CD4-positive, alpha-beta T cell (primary cell): ENCODE data around the gene TUBGCP4. TPM values are rescaled to one million over a fixed set of nuclear protein-coding genes. Genes with fewer than 3 reads are reported as not detected.
"Not testable (repeated sequence)": the region's sequence is repeated elsewhere in the genome, so short reads cannot be mapped to it uniquely, and the experiment has no call there.

Source experiments
- ATAC-seq: fragments of 200-7000 bp; cut with Tn5 transposase; one replicate; pipeline ENCODE4 v1.10.0; 2022; ENCODE audit warnings: mild to moderate bottlenecking; ENCODE audit not compliant: poor library complexity
- CTCF ChIA-PET: fragments of 350-600 bp; sonication (Branson Sonifier 250); formaldehyde crosslinking; loops from one replicate; lab custom pipeline; 2021; ENCODE audit warnings: antibody characterized with exemption, inconsistent platforms; lab: Charles Lee
- POLR2A ChIA-PET: fragments of 350-600 bp; sonication (Branson Sonifier 250); formaldehyde crosslinking; loops from one replicate; lab custom pipeline; 2021; ENCODE audit warnings: antibody characterized with exemption, inconsistent platforms; lab: Charles Lee
- DNase-seq, 14 experiments: peaks; one replicate each; pipeline ENCODE4 v3.0.0-alpha.2; 2013 to 2020; ENCODE audit warnings: mixed read lengths in 2 of 14
- H3K27ac ChIP-seq, 2 donors: one replicate each; pipeline versions ENCODE4 v1.5.1 to v1.7.0; 2013; ENCODE audit warnings: low read length in 2 of 2, low read depth in 1 of 2, mild to moderate bottlenecking in 1 of 2
- H3K27me3 ChIP-seq, 2 experiments: 1 replicate in 1 of 2; 2 replicates in 1 of 2; pipeline versions ENCODE4 v1.6.1 to v1.7.0; 2013; ENCODE audit warnings: low read length in 2 of 2, control low read depth in 1 of 2, mild to moderate bottlenecking in 1 of 2, moderate library complexity in 1 of 2; ENCODE audit not compliant: insufficient read depth in 2 of 2, control insufficient read depth in 1 of 2
- H3K36me3 ChIP-seq: one replicate; pipeline ENCODE4 v1.6.1; 2013; ENCODE audit warnings: low read length, control low read depth; ENCODE audit not compliant: insufficient read depth
- H3K4me1 ChIP-seq: one replicate; pipeline ENCODE4 v1.6.1; 2013; ENCODE audit warnings: low read length, control low read depth; ENCODE audit not compliant: insufficient read depth
- H3K4me3 ChIP-seq: one replicate; pipeline ENCODE4 v1.5.1; 2013; ENCODE audit warnings: mild to moderate bottlenecking, low read length, moderate library complexity
- H3K9me3 ChIP-seq, 2 experiments: 1 replicate in 1 of 2; 2 replicates in 1 of 2; pipeline versions ENCODE4 v1.6.1 to v1.7.0; 2013; ENCODE audit warnings: low read length in 2 of 2, mild to moderate bottlenecking in 2 of 2, control low read depth in 1 of 2, moderate library complexity in 1 of 2; ENCODE audit not compliant: control insufficient read depth in 1 of 2, insufficient read depth in 1 of 2
- H3K27ac Mint-ChIP-seq: one replicate; pipeline ENCODE4 v1.8.0; 2020; ENCODE audit warnings: mixed read lengths
- H3K27me3 Mint-ChIP-seq: one replicate; pipeline ENCODE4 v1.8.0; 2021; ENCODE audit warnings: mixed read lengths
- H3K36me3 Mint-ChIP-seq: one replicate; pipeline ENCODE4 v1.8.0; 2021; ENCODE audit warnings: low read depth, mixed read lengths
- H3K4me1 Mint-ChIP-seq: one replicate; pipeline ENCODE4 v1.8.0; 2021; ENCODE audit warnings: low read depth, mixed read lengths
- H3K4me3 Mint-ChIP-seq: one replicate; pipeline ENCODE4 v1.8.0; 2020; ENCODE audit warnings: mild to moderate bottlenecking, mixed read lengths
- H3K9me3 Mint-ChIP-seq: one replicate; pipeline ENCODE4 v1.8.0; 2020; ENCODE audit warnings: mixed read lengths
- CTCF ChIP-seq: fragments of 200-600 bp; IDR thresholded peaks from one replicate; pipeline ENCODE4 v1.8.0; 2022; ENCODE audit warnings: antibody characterized with exemption, mild to moderate bottlenecking
- intact Hi-C, 2 experiments: fragments of 100-400 bp; cut with DNase I in 1 of 2; cut with micrococcal nuclease in 1 of 2; formaldehyde crosslinking; loops; one replicate each; pipeline versions ENCODE4 v1.15.1 to v1.9.0; 2023 to 2025; cut with DNase I, micrococcal nuclease
- total RNA-seq, 174 experiments: library from RNA in 2 of 174; stranded (reverse) in 2 of 174; gene quantifications; one replicate each; pipeline ENCODE4 v1.2.3 and lab custom pipeline; 2021 to 2026

Gene TUBGCP4
- total RNA-seq, 2 experiments from 2014 or later: 4.1 to 5.9 TPM

- Histone ChIP-seq H3K4me3 (no peak overlapping the region), H3K36me3 (peaks cover 76% of the 10 kb centered on the region), H3K4me1 (no peaks in the 10 kb centered on the region), H3K9me3 (no peaks in the 10 kb centered on the region), H3K27me3 (no peaks in the 10 kb centered on the region), H3K27ac (no peak overlapping the region)
- intact Hi-C loops: no loop called here
- no peak for ATAC-seq
- Mint-ChIP-seq H3K36me3 (peaks cover 92% of the 10 kb centered on the region), H3K4me1 (no peaks in the 10 kb centered on the region), H3K27ac (no peak overlapping the region), H3K9me3 (no peaks in the 10 kb centered on the region), H3K4me3 (no peak overlapping the region), H3K27me3 (no peaks in the 10 kb centered on the region)
- no peak for TF ChIP-seq CTCF
- no peak for DNase-seq
- POLR2A ChIA-PET: no interaction called here
- CTCF ChIA-PET: interaction anchor here (1.5 kb wide), 1 partner anchor 15 kb away, joined by 3 read pairs; no protein-coding TSS in a partner anchor
These were observed 12.2 kb downstream of the TUBGCP4 start for GRCh38 chr15:43383070-43383469.

- POLR2A ChIA-PET: no interaction called here
- ATAC-seq (no peak), DNase-seq (no peak)
- H3K9me3 ChIP-seq: no peaks in the 10 kb centered on the region
- no peak overlapping the region for H3K4me3 ChIP-seq
- no peak overlapping the region for H3K27ac ChIP-seq
- TF ChIP-seq CTCF: no peak
- no peaks in the 10 kb centered on the region for H3K4me1 Mint-ChIP-seq
- no peak overlapping the region for H3K27ac Mint-ChIP-seq
- no peaks in the 10 kb centered on the region for H3K27me3 Mint-ChIP-seq
- H3K36me3 ChIP-seq: peaks cover 35% of the 10 kb centered on the region
- H3K36me3 Mint-ChIP-seq: peaks cover 75% of the 10 kb centered on the region
- H3K9me3 Mint-ChIP-seq: no peaks in the 10 kb centered on the region
- CTCF ChIA-PET: interaction anchor here (1.4 kb wide), 1 partner anchor 19 kb away, joined by 4 read pairs; no protein-coding TSS in a partner anchor
- H3K4me1 ChIP-seq: no peaks in the 10 kb centered on the region
- no peak overlapping the region for H3K4me3 Mint-ChIP-seq
- intact Hi-C loops: no loop called here
- H3K27me3 ChIP-seq: no peaks in the 10 kb centered on the region
These were observed 19.8 kb downstream of the TUBGCP4 start for GRCh38 chr15:43390723-43391122.

- CTCF ChIA-PET, intact Hi-C loops, POLR2A ChIA-PET: not testable (repeated sequence)
These were observed 22.7 kb downstream of the TUBGCP4 start for GRCh38 chr15:43393592-43393991.

GRCh38 chr15:43402255-43402654 lies 31.4 kb downstream of the TUBGCP4 start:
- intact Hi-C loops: no loop called here
- H3K4me1 Mint-ChIP-seq: no peaks in the 10 kb centered on the region
- H3K4me3 ChIP-seq: no peak overlapping the region
- no peak overlapping the region for H3K4me3 Mint-ChIP-seq
- peaks cover 93% of the 10 kb centered on the region for H3K36me3 Mint-ChIP-seq
- no peaks in the 10 kb centered on the region for H3K27me3 Mint-ChIP-seq
- no peaks in the 10 kb centered on the region for H3K27me3 ChIP-seq
- ATAC-seq (no peak), DNase-seq (no peak)
- H3K9me3 Mint-ChIP-seq: no peaks in the 10 kb centered on the region
- H3K4me1 ChIP-seq: no peaks in the 10 kb centered on the region
- POLR2A ChIA-PET: interaction anchor here (0.6 kb wide), 1 partner anchor 39 kb away, joined by 3 read pairs; no protein-coding TSS in a partner anchor
- H3K27ac ChIP-seq: no peak overlapping the region
- CTCF ChIA-PET: no interaction called here
- H3K27ac Mint-ChIP-seq: no peak overlapping the region
- H3K9me3 ChIP-seq: no peaks in the 10 kb centered on the region
- TF ChIP-seq CTCF: no peak
- H3K36me3 ChIP-seq: peaks cover 87% of the 10 kb centered on the region

More at GRCh38 chr15:43393592-43393991, 22.7 kb downstream of the TUBGCP4 start:
- not testable (repeated sequence) for H3K4me1 ChIP-seq, H3K27me3 ChIP-seq, H3K9me3 Mint-ChIP-seq, H3K4me3 ChIP-seq, H3K4me1 Mint-ChIP-seq, H3K4me3 Mint-ChIP-seq, DNase-seq, H3K27ac Mint-ChIP-seq, H3K27ac ChIP-seq, ATAC-seq, H3K27me3 Mint-ChIP-seq, H3K9me3 ChIP-seq
- peaks cover 76% of the 10 kb centered on the region for H3K36me3 Mint-ChIP-seq
- peaks cover 50% of the 10 kb centered on the region for H3K36me3 ChIP-seq
